Measurements from ENCODE around the gene LEMD1.

GRCh38 chr1:205417870-205418635 is 3.8 kb downstream of the LEMD1 start:
- TF ChIP-seq ZFP30 (CRISPR knock-in tag; IDR thresholded peaks at IDR 0.05) (no peak), POU6F1 (CRISPR knock-in tag; IDR thresholded peaks at IDR 0.05; ENCODE audit: borderline replicate concordance, low read depth) (no peak)

Data from SK-N-SH treated with all-trans-retinoic acid at 6 μM for 48 hours (cell line).